Measurements from ENCODE around the gene CDC7.

DNA sequence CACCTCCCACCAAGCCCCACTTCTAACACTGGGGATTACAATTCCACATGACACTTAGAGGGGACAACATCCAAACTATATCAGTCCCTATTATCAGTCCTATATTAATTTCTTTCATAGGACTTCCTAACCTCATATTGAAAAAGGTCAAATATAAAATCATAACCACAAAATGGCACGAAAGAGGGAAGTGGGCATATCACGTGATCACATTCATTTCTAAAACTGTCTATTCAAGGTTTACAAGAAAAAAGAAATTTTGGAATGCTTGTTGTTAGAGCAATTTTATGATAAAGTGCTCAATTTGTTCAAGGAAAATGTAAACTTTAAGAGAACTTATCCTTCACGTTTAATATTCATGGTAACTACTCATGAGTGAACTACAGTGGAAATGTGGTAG lies 13.2 kb upstream of the CDC7 start:
- TF ChIP-seq, protein P1, sequence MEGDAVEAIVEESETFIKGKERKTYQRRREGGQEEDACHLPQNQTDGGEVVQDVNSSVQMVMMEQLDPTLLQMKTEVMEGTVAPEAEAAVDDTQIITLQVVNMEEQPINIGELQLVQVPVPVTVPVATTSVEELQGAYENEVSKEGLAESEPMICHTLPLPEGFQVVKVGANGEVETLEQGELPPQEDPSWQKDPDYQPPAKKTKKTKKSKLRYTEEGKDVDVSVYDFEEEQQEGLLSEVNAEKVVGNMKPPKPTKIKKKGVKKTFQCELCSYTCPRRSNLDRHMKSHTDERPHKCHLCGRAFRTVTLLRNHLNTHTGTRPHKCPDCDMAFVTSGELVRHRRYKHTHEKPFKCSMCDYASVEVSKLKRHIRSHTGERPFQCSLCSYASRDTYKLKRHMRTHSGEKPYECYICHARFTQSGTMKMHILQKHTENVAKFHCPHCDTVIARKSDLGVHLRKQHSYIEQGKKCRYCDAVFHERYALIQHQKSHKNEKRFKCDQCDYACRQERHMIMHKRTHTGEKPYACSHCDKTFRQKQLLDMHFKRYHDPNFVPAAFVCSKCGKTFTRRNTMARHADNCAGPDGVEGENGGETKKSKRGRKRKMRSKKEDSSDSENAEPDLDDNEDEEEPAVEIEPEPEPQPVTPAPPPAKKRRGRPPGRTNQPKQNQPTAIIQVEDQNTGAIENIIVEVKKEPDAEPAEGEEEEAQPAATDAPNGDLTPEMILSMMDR (conservative IDR thresholded peaks at IDR 0.05; ENCODE audit: low read length), result no peak
- TF ChIP-seq EZH2phosphoT487 (IDR thresholded peaks at IDR 0.05; ENCODE audit: borderline replicate concordance, low read depth, low read length), result no peak

Measured in OCI-LY7 (cell line).